ENCODE measurements around the gene C6orf132. TPM values are rescaled to one million over a fixed set of nuclear protein-coding genes. Genes with fewer than 3 reads are reported as not detected.

C6orf132 gene
- total and polyA plus RNA-seq, 2 of the 4 experiments (the other 2 are of a cell fraction) = 0.72 to 1.7 TPM

- WGBS, 2 experiments (ENCODE audit: extremely low coverage in 2 of 2, insufficient read length in 1 of 2) = 68% methylated on average over 3 of the region's 3 CpGs; no CpG with 5 or more reads in 1 of the 2 experiments
- CTCF ChIA-PET = no interaction called here
Observed at GRCh38 chr6:42117843-42118161, 24.6 kb downstream of the C6orf132 start.

More at GRCh38 chr6:42117843-42118161, 24.6 kb downstream of the C6orf132 start:
- H2BK120ac ChIP-seq (ENCODE audit: low read depth, low read length) = no peak overlapping the region
- H2AFZ ChIP-seq (replicated peaks; ENCODE audit: low read length, poor library complexity) = peak overlapping the region; percentile 69
- H3K56ac ChIP-seq (ENCODE audit: extremely low read depth, insufficient read depth, low read length) = no peak overlapping the region
- no peak overlapping the region for H4K8ac ChIP-seq (ENCODE audit: low read depth in 2 of 2, low read length in 2 of 2)
- POLR2A ChIA-PET (ENCODE audit: unreplicated experiment) = no interaction called here
- in situ Hi-C loops (cut with MboI; ENCODE audit: low sequenced_read_pairs) (no loop called here), dilution Hi-C loops (cut with HindIII; ENCODE audit: low sequenced_read_pairs, unreplicated experiment) (no loop called here), intact Hi-C loops (cut with micrococcal nuclease) (no loop called here)
- no TSS peak for BruUV-seq (replicated peaks)
- TF ChIP-seq RAD21 (IDR thresholded peaks at IDR 0.05; ENCODE audit: low read length) (no peak), POLR2A (IDR thresholded peaks at IDR 0.05; ENCODE audit: low read depth, low read length) (no peak), RCOR1 (IDR thresholded peaks at IDR 0.05; ENCODE audit: insufficient replicate concordance, low read length) (no peak), ELK1 (IDR thresholded peaks at IDR 0.05; ENCODE audit: borderline replicate concordance, low read depth, low read length) (no peak), USF2 (IDR thresholded peaks at IDR 0.05; ENCODE audit: low read depth, low read length) (no peak), MAZ (IDR thresholded peaks at IDR 0.05; ENCODE audit: borderline replicate concordance, low read depth, low read length) (no peak), CHD1 (IDR thresholded peaks at IDR 0.05; ENCODE audit: low read depth, low read length) (no peak), MXI1 (IDR thresholded peaks at IDR 0.05; ENCODE audit: borderline replicate concordance, low read depth, low read length) (no peak), CEBPB (IDR thresholded peaks at IDR 0.05; ENCODE audit: low read depth, low read length) (no peak)
- no peak overlapping the region for H3K4me2 ChIP-seq (ENCODE audit: low read depth, low read length)
- H4K5ac ChIP-seq (ENCODE audit: low read depth, low read length) = no peak overlapping the region
- no peaks in the 10 kb centered on the region for H4K20me1 ChIP-seq (ENCODE audit: insufficient read depth, low read length)
- no peak for ATAC-seq (ENCODE audit: low read depth)
- H2BK5ac ChIP-seq (ENCODE audit: low read depth, low read length, poor library complexity, severe bottlenecking) = no peak overlapping the region
- H3K9ac ChIP-seq (ENCODE audit: low read depth, low read length) = no peak overlapping the region
- peaks cover 0 to 10% of the 10 kb centered on the region in 2 experiments; a peak in 2 of 4 replicates for H3K79me1 ChIP-seq (ENCODE audit: low read depth in 1 of 2, low read length in 2 of 2)
- H3K4me3 ChIP-seq (ENCODE audit: insufficient read depth, low read depth, low read length) = no peak overlapping the region
- H3K27ac ChIP-seq (ENCODE audit: insufficient read depth, low read length) = no peak overlapping the region
- no peaks in the 10 kb centered on the region for H3K9me3 ChIP-seq (ENCODE audit: control insufficient read depth, insufficient read depth, low read length)
- DNase-seq = no peak
- peaks cover 12% of the 10 kb centered on the region for H3K9me1 ChIP-seq (ENCODE audit: insufficient read depth, low read length)
- no peak overlapping the region for H4K91ac ChIP-seq (ENCODE audit: insufficient read depth, low read depth, low read length)
- H3K4ac ChIP-seq (ENCODE audit: low read depth, low read length) = no peak overlapping the region
- H3K27me3 ChIP-seq (ENCODE audit: control insufficient read depth, insufficient read depth, low read length) = no peaks in the 10 kb centered on the region
- H2AK5ac ChIP-seq (ENCODE audit: low read depth, low read length) = no peak overlapping the region; the same call in 1 of the 2 replicates
- no peaks in the 10 kb centered on the region for H3K36me3 ChIP-seq (ENCODE audit: control insufficient read depth, insufficient read depth, low read length)
- H3K14ac ChIP-seq (replicated peaks; ENCODE audit: low read depth, low read length) = no peak overlapping the region
- H2BK15ac ChIP-seq (ENCODE audit: low read depth, low read length) = no peak overlapping the region
- no peak overlapping the region for H2AK9ac ChIP-seq (replicated peaks; ENCODE audit: low read depth, low read length, poor library complexity)
- H3K18ac ChIP-seq (ENCODE audit: low read depth, low read length) = no peak overlapping the region
- no peak overlapping the region for H2BK20ac ChIP-seq (ENCODE audit: low read depth, low read length)
- H3K23ac ChIP-seq (ENCODE audit: low read depth, low read length) = no peak overlapping the region
- H3K4me1 ChIP-seq (ENCODE audit: control insufficient read depth, insufficient read depth, low read length) = peaks cover 16% of the 10 kb centered on the region

Data from IMR-90 (cell line).